Activated CD8-positive, alpha-beta memory T cell treated with anti-CD3 and anti-CD28 coated beads, Interleukin-2, amount 50 U/mL, for 1 hour (primary cell): ENCODE results near the gene TAAR9.

Experiments
- DNase-seq: peaks from one replicate; pipeline ENCODE4 v3.0.0-alpha.2; 2020; ENCODE audit errors: extremely low read depth

The TAAR9 gene, protein sequence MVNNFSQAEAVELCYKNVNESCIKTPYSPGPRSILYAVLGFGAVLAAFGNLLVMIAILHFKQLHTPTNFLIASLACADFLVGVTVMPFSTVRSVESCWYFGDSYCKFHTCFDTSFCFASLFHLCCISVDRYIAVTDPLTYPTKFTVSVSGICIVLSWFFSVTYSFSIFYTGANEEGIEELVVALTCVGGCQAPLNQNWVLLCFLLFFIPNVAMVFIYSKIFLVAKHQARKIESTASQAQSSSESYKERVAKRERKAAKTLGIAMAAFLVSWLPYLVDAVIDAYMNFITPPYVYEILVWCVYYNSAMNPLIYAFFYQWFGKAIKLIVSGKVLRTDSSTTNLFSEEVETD

GRCh38 chr6:132537977-132538376, at the start of gene TAAR9:
Gene TAAR9 (plus strand): TSS chr6:132538277. CDS start chr6:132538290, 13 bp downstream.
- no peak for DNase-seq

DNA sequence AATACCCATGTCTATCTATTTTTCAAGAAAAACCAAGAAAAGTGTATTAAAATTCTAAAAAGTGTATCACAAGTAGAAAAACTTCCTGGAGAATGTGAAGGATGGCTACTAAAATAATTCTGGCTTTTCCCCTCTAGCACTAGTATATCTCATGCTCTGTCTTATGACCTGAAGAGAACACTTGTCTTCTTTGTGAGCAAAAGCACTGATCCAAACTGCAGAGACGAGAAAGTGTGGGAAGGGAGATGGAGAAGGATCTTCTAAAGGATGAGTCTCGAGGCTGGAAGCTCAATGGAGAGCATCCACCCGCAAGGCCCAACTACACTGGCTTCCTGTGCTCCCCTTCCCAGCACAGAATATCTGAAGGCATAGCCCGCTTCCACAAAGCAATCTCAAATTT, 48.7 kb upstream of the TAAR9 start:
- DNase-seq: no peak

DNA sequence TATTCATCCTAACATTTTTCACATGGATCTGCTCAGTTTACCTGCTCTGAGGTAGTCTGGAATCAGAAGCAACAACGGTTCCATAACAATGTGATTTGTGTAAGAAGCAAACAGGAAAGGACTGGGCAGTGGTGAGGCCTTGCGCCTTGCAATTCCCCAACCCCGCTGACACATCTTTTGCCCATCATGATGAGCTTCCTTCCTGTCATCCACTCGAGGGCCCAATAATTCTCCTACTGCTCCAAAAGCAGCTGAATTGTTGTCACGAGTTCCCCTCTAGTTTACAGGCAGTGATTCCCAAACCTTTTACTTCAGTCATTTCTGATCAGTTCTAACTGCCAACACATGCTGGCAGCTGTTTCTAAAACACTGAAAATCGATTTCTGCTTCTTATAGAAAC, 48.1 kb upstream of the TAAR9 start:
- no peak for DNase-seq

- DNase-seq: no peak
Observed at GRCh38 chr6:132490478-132491204, 47.4 kb upstream of the TAAR9 start.

DNA sequence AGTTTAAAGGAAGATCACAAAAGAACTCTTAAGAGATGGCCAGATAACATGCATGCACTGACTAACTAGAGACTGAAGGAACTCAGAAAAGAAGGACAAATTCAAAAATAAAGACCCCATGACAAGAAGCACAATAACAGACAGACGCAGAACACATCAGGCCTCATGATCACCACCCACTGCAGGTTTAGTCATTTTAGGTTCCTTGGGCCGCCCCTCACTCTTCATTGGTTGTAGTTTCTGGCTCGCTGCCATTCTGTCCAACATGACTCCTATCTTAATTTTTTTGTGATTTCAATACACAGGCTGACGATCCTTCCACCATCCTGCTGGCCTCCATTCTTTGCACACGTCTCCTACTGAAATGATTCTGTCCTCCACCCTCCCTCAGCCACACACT, 46.8 kb upstream of the TAAR9 start:
- DNase-seq: no peak

DNA sequence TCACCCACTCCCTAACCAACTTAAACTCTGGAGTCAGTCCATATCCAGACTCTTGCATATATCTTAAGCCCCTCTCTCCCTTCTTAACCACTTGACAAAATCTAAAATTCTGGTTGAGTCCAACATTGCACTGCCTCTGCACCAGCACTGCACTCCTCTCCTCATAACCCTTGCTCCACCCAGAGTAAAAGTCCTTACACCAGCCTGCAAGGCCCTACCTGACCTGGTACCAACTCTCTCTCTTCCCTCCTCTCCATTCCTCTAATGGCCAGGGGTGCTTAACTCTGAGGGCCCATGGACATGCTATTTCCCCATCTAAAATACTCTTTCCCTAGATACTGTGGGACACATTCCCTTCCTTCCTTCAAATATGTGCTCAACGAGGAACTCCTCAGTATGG, 46.2 kb upstream of the TAAR9 start:
- no peak for DNase-seq

DNA sequence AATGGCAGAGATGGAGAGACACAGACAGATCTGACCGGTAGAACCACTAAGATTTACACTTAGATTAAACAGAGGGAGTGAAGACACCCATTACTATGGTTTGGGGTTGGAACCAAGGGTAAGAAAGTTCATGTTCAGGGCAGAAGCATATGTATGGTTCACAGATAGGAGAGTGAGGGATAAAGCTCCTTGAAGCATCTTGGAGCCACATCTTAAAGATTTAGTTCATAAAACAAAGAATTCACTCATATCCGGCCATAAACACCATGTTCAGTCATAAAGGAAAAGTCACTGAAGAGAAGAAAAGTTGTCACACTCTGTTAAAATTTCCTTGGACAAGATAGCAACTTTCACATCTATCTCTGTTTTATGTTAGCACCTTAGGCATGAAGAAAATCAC, 43.1 kb upstream of the TAAR9 start:
- DNase-seq: no peak

DNA sequence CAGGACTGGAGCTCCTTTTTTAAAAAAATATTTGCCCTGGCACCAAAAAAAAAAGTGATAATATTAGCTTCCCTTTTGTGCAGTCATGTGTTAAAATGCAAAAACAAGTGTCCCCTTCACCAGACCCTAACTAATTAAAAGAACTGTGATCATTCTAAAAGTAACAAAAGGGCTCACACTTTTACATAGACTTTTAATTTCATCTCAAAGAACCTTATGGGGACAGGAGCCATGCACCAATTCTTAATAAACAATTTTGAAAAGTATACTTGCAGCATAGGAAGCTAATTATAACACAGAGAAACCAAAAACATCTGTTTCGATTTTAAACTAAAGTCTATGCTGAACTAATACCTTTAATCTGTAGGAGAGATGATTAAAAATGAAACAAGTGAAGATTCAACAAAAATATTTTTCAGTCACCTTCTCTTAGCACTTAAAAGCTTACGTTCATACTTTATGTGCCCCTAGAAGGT, 42.4 kb upstream of the TAAR9 start:
- no peak for DNase-seq

- DNase-seq: no peak
Observed at GRCh38 chr6:132496519-132497180, 41.4 kb upstream of the TAAR9 start.

DNA sequence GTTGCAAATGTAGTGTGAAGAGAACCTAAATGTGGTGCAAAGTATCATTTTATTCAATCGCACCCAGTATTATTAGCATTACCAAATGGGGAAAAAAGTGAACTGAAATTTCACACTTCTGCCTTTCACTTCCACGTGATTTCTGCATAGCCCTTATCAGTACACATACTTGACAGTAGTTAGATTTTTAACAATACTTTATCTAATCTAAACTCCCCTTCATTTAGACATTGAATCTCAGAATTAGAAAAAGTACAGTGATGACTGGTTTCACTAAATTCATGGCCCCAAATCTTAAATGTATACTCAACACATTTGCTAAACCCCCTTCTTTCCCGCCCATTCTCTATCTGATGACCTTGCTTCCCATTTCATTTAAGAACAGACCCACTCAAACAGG, 39.4 kb upstream of the TAAR9 start:
- DNase-seq: no peak

- DNase-seq: no peak
Observed at GRCh38 chr6:132499757-132500156, 38.3 kb upstream of the TAAR9 start.

- DNase-seq: no peak
Observed at GRCh38 chr6:132504757-132505156, 33.3 kb upstream of the TAAR9 start.

DNA sequence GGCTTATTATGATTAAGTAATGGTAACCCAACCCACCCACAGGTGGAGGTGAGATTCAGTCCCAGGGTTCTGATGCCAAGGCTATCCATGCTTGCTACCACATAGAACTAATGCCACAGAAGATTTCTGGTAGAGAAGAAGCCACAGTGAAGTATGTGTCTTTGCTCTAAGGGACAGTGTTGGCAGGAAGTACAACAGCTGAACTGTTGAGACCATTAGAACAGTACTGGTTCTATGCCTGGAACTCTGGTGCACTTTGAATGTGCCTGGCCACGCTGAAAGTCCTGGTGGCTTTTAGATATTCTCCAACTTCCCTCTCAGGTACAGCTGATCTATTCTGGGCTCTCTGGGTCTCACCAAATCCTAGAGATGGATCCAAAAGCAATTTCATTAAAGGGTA, 32.9 kb upstream of the TAAR9 start:
- no peak for DNase-seq

- no peak for DNase-seq
Observed at GRCh38 chr6:132506461-132506860, 31.6 kb upstream of the TAAR9 start.

DNA sequence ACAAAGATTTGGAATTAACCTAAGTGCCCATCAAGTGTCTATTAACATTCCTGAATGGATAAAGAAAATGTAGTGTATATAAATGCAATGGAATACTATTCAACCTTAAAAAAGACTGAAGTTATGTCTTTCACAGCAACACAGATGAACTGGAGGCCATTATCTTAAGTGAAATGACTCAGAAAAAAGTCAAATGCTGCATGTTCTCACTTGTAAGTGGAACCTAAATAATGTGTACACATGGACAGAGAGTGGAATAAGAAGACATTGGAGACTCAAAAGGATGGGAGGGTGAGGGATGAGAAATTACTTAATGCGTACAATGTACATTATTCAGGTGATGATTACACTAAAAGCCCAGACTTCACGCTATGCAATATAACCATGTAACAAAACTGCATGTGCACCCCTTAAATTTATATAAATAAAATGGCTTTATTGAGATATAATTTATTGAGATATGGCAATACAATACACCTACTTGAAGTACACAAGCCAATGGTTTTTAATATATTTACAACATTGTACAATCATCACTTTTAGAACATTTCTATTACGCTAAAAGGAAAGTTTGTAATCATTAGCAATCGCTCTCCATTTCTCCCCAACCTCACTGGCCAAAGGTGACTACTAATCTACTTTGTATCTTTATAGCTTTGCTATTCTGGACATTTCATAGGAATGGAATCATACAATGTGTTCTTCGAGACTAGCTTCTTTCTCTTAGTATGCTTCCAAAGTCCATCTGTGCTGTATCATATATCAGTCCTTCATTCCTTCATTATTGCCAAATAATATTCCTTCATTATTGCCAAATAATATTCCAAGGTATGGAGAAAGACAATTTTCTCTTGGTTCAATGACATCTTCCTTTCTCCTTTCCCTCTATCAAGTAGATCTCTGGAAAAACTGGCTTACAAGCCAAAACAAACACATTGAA, 30.9 kb upstream of the TAAR9 start:
- DNase-seq: no peak

- no peak for DNase-seq
Observed at GRCh38 chr6:132511210-132511830, 26.8 kb upstream of the TAAR9 start.

- no peak for DNase-seq
Observed at GRCh38 chr6:132511831-132512220, 26.3 kb upstream of the TAAR9 start.

DNA sequence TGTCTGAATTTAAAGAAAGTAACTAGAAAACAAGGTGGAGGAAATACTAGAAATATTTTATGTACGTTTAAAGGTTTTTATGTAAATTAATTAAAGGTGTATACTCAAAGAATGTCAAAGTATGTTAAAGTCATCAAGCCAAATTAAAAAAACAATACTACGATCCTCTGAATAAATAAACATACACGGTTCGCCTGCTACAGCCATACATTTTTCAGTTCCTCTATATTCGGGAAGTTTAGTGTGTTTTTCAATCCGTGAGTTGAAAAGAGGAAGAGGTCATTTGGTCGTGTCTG, 25.8 kb upstream of the TAAR9 start:
- DNase-seq: no peak

GRCh38 chr6:132512638-132513632, 25.1 kb upstream of the TAAR9 start, which contains the start of gene STX7:
Gene STX7 (minus strand): TSS chr6:132513116. CDS start chr6:132503530, 9,586 bp downstream.
- DNase-seq: peak; percentile 57
